CD4-positive, alpha-beta T cell (primary cell): ENCODE data around the gene MOGAT1. TPM values are rescaled to one million over a fixed set of nuclear protein-coding genes. Genes with fewer than 3 reads are reported as not detected.
A peak's percentile ranks its signal among the peaks of the same experiment; 100 is the strongest.

Experiments used
- ATAC-seq: fragments of 200-7000 bp; cut with Tn5 transposase; one replicate; pipeline ENCODE4 v1.10.0; 2022; ENCODE audit warnings: mild to moderate bottlenecking; ENCODE audit not compliant: poor library complexity
- CTCF ChIA-PET: fragments of 350-600 bp; sonication (Branson Sonifier 250); formaldehyde crosslinking; loops from one replicate; lab custom pipeline; 2021; ENCODE audit warnings: antibody characterized with exemption, inconsistent platforms; lab: Charles Lee
- POLR2A ChIA-PET: fragments of 350-600 bp; sonication (Branson Sonifier 250); formaldehyde crosslinking; loops from one replicate; lab custom pipeline; 2021; ENCODE audit warnings: antibody characterized with exemption, inconsistent platforms; lab: Charles Lee
- DNase-seq, 14 experiments: peaks; one replicate each; pipeline ENCODE4 v3.0.0-alpha.2; 2013 to 2020; ENCODE audit warnings: mixed read lengths in 2 of 14
- H3K27ac ChIP-seq, 2 donors: one replicate each; pipeline versions ENCODE4 v1.5.1 to v1.7.0; 2013; ENCODE audit warnings: low read length in 2 of 2, low read depth in 1 of 2, mild to moderate bottlenecking in 1 of 2
- H3K27me3 ChIP-seq, 2 experiments: 1 replicate in 1 of 2; 2 replicates in 1 of 2; pipeline versions ENCODE4 v1.6.1 to v1.7.0; 2013; ENCODE audit warnings: low read length in 2 of 2, control low read depth in 1 of 2, mild to moderate bottlenecking in 1 of 2, moderate library complexity in 1 of 2; ENCODE audit not compliant: insufficient read depth in 2 of 2, control insufficient read depth in 1 of 2
- H3K36me3 ChIP-seq: one replicate; pipeline ENCODE4 v1.6.1; 2013; ENCODE audit warnings: low read length, control low read depth; ENCODE audit not compliant: insufficient read depth
- H3K4me1 ChIP-seq: one replicate; pipeline ENCODE4 v1.6.1; 2013; ENCODE audit warnings: low read length, control low read depth; ENCODE audit not compliant: insufficient read depth
- H3K4me3 ChIP-seq: one replicate; pipeline ENCODE4 v1.5.1; 2013; ENCODE audit warnings: mild to moderate bottlenecking, low read length, moderate library complexity
- H3K9me3 ChIP-seq, 2 experiments: 1 replicate in 1 of 2; 2 replicates in 1 of 2; pipeline versions ENCODE4 v1.6.1 to v1.7.0; 2013; ENCODE audit warnings: low read length in 2 of 2, mild to moderate bottlenecking in 2 of 2, control low read depth in 1 of 2, moderate library complexity in 1 of 2; ENCODE audit not compliant: control insufficient read depth in 1 of 2, insufficient read depth in 1 of 2
- H3K27ac Mint-ChIP-seq: one replicate; pipeline ENCODE4 v1.8.0; 2020; ENCODE audit warnings: mixed read lengths
- H3K27me3 Mint-ChIP-seq: one replicate; pipeline ENCODE4 v1.8.0; 2021; ENCODE audit warnings: mixed read lengths
- H3K36me3 Mint-ChIP-seq: one replicate; pipeline ENCODE4 v1.8.0; 2021; ENCODE audit warnings: low read depth, mixed read lengths
- H3K4me1 Mint-ChIP-seq: one replicate; pipeline ENCODE4 v1.8.0; 2021; ENCODE audit warnings: low read depth, mixed read lengths
- H3K4me3 Mint-ChIP-seq: one replicate; pipeline ENCODE4 v1.8.0; 2020; ENCODE audit warnings: mild to moderate bottlenecking, mixed read lengths
- H3K9me3 Mint-ChIP-seq: one replicate; pipeline ENCODE4 v1.8.0; 2020; ENCODE audit warnings: mixed read lengths
- CTCF ChIP-seq: fragments of 200-600 bp; IDR thresholded peaks from one replicate; pipeline ENCODE4 v1.8.0; 2022; ENCODE audit warnings: antibody characterized with exemption, mild to moderate bottlenecking
- intact Hi-C, 2 experiments: fragments of 100-400 bp; cut with DNase I in 1 of 2; cut with micrococcal nuclease in 1 of 2; formaldehyde crosslinking; loops; one replicate each; pipeline versions ENCODE4 v1.15.1 to v1.9.0; 2023 to 2025; cut with DNase I, micrococcal nuclease
- total RNA-seq, 174 experiments: library from RNA in 2 of 174; stranded (reverse) in 2 of 174; gene quantifications; one replicate each; pipeline ENCODE4 v1.2.3 and lab custom pipeline; 2021 to 2026

The MOGAT1 gene
- total RNA-seq, 2 experiments from 2014 or later: not detected

- ATAC-seq: peak; percentile 71
Measured at GRCh38 chr2:222708274-222708710, 36.8 kb downstream of the MOGAT1 start.

GRCh38 chr2:222709191-222709891 lies 37.9 kb downstream of the MOGAT1 start:
- Histone ChIP-seq H3K4me3 (no peak overlapping the region), H3K9me3 (no peaks in the 10 kb centered on the region), H3K27ac (no peak overlapping the region), H3K36me3 (no peaks in the 10 kb centered on the region), H3K4me1 (peaks cover 4% of the 10 kb centered on the region), H3K27me3 (peaks cover 6 to 12% of the 10 kb centered on the region in 2 experiments)
- TF ChIP-seq CTCF: no peak
- intact Hi-C loops: no loop called here
- Mint-ChIP-seq H3K27me3 (peaks cover 73% of the 10 kb centered on the region), H3K36me3 (no peaks in the 10 kb centered on the region), H3K4me1 (no peaks in the 10 kb centered on the region), H3K9me3 (no peaks in the 10 kb centered on the region), H3K4me3 (no peak overlapping the region), H3K27ac (no peak overlapping the region)
- DNase-seq (peak in 2 of 14 experiments; percentile 57 to 69), ATAC-seq (no peak)
- ChIA-PET POLR2A (no interaction called here), CTCF (interaction anchor here (0.7 to 1.3 kb wide), 3 partner anchors 9 to 19 kb away, joined by 3 to 4 read pairs (median 3); no protein-coding TSS in a partner anchor)

More at GRCh38 chr2:222708274-222708710, 36.8 kb downstream of the MOGAT1 start:
- Mint-ChIP-seq H3K4me3 (no peak overlapping the region), H3K9me3 (no peaks in the 10 kb centered on the region), H3K27me3 (peaks cover 69% of the 10 kb centered on the region), H3K27ac (no peak overlapping the region), H3K36me3 (no peaks in the 10 kb centered on the region), H3K4me1 (no peaks in the 10 kb centered on the region)
- Histone ChIP-seq H3K9me3 (no peaks in the 10 kb centered on the region), H3K27me3 (peaks cover 6 to 12% of the 10 kb centered on the region in 2 experiments), H3K4me3 (no peak overlapping the region), H3K36me3 (no peaks in the 10 kb centered on the region), H3K4me1 (peaks cover 4% of the 10 kb centered on the region), H3K27ac (no peak overlapping the region)
- ChIA-PET CTCF (interaction anchor here (1.1 to 1.3 kb wide), 2 partner anchors 8 to 13 kb away, joined by 3 read pairs; no protein-coding TSS in a partner anchor), POLR2A (no interaction called here)
- TF ChIP-seq CTCF: peak; percentile 97
- DNase-seq: peak; percentile 58 to 83 (median 67)
- intact Hi-C loops: loop anchor here (1.0 kb wide), 1 partner anchor 195 kb away; no protein-coding TSS in a partner anchor

GRCh38 chr2:222710736-222711135 lies 39.3 kb downstream of the MOGAT1 start:
- intact Hi-C loops: no loop called here
- POLR2A ChIA-PET: no interaction called here
- DNase-seq (no peak), ATAC-seq (no peak)
- Mint-ChIP-seq H3K27me3 (peaks cover 72% of the 10 kb centered on the region), H3K4me3 (no peak overlapping the region), H3K27ac (no peak overlapping the region), H3K9me3 (no peaks in the 10 kb centered on the region), H3K36me3 (no peaks in the 10 kb centered on the region), H3K4me1 (peaks cover 3% of the 10 kb centered on the region)
- CTCF ChIA-PET: no interaction called here
- no peaks in the 10 kb centered on the region for H3K9me3 ChIP-seq
- H3K4me3 ChIP-seq: no peak overlapping the region
- TF ChIP-seq CTCF: no peak
- no peaks in the 10 kb centered on the region for H3K36me3 ChIP-seq
- H3K27ac ChIP-seq: no peak overlapping the region
- peaks cover 4% of the 10 kb centered on the region for H3K4me1 ChIP-seq
- H3K27me3 ChIP-seq: peaks cover 4 to 12% of the 10 kb centered on the region in 2 experiments
